Thyroid gland (tissue), 4 donors: ENCODE measurements around the gene CEP72.

Source experiments
- CTCF ChIP-seq, 6 experiments: fragments of 200-600 bp in 3 of 6; fragments of 450-650 bp in 3 of 6; sonication (generic) in 3 of 6; IDR thresholded peaks; one replicate each; pipeline ENCODE4 v1.5.1; 2016 to 2019; ENCODE audit warnings: antibody characterized with exemption in 6 of 6, mild to moderate bottlenecking in 2 of 6, inconsistent platforms in 1 of 6, moderate library complexity in 1 of 6
- POLR2A ChIP-seq, 2 donors: fragments of 450-650 bp; IDR thresholded peaks; one replicate each; pipeline ENCODE4 v1.6.1; 2017; ENCODE audit warnings: antibody characterized with exemption in 2 of 2, mild to moderate bottlenecking in 2 of 2, moderate library complexity in 1 of 2

- TF ChIP-seq CTCF (IDR thresholded peaks at IDR 0.05) (no peak), POLR2A (IDR thresholded peaks at IDR 0.05) (no peak)
These were observed 2.6 kb upstream of the CEP72 start for GRCh38 chr5:609506-609905.
